Osteocyte (in vitro differentiated cells): ENCODE results near the gene BCKDHA. TPM values are rescaled to one million over a fixed set of nuclear protein-coding genes. Genes with fewer than 3 reads are reported as not detected.
"Not testable (repeated sequence)": the region's sequence is repeated elsewhere in the genome, so short reads cannot be mapped to it uniquely, and the experiment has no call there.

Experiments
- DNase-seq: peaks from one replicate; pipeline ENCODE4 v3.0.0; 2021; ENCODE audit warnings: mixed read lengths; ENCODE audit not compliant: unreplicated experiment; ENCODE audit errors: extremely low spot score
- H3K27ac Mint-ChIP-seq: one replicate; pipeline ENCODE4 v1.8.0; 2021; ENCODE audit warnings: mild to moderate bottlenecking, mixed read lengths; ENCODE audit not compliant: unreplicated experiment
- H3K27me3 Mint-ChIP-seq: one replicate; pipeline ENCODE4 v1.8.0; 2021; ENCODE audit warnings: mixed read lengths; ENCODE audit not compliant: unreplicated experiment
- H3K36me3 Mint-ChIP-seq: one replicate; pipeline ENCODE4 v1.8.0; 2021; ENCODE audit warnings: mixed read lengths; ENCODE audit not compliant: unreplicated experiment
- H3K4me1 Mint-ChIP-seq: one replicate; pipeline ENCODE4 v1.8.0; 2021; ENCODE audit warnings: mixed read lengths; ENCODE audit not compliant: unreplicated experiment
- H3K4me3 Mint-ChIP-seq: one replicate; pipeline ENCODE4 v1.8.0; 2021; ENCODE audit warnings: mild to moderate bottlenecking, moderate library complexity, mixed read lengths; ENCODE audit not compliant: unreplicated experiment
- H3K9me3 Mint-ChIP-seq: one replicate; pipeline ENCODE4 v1.8.0; 2021; ENCODE audit warnings: mixed read lengths; ENCODE audit not compliant: unreplicated experiment
- total RNA-seq: library from RNA; stranded (reverse); gene quantifications from 2 replicates; pipeline ENCODE4 v1.2.1, GENCODE V29; 2021
- TF ChIP-seq, protein P1 (sequence below): fragments of 200-600 bp; sonication (generic); IDR thresholded peaks from 2 replicates; pipeline ENCODE4 v1.5.0; 2021; ENCODE audit warnings: antibody characterized with exemption, mild to moderate bottlenecking, moderate library complexity

BCKDHA gene
- total RNA-seq, 1 donor from 2014 or later: 19.8 TPM

DNA sequence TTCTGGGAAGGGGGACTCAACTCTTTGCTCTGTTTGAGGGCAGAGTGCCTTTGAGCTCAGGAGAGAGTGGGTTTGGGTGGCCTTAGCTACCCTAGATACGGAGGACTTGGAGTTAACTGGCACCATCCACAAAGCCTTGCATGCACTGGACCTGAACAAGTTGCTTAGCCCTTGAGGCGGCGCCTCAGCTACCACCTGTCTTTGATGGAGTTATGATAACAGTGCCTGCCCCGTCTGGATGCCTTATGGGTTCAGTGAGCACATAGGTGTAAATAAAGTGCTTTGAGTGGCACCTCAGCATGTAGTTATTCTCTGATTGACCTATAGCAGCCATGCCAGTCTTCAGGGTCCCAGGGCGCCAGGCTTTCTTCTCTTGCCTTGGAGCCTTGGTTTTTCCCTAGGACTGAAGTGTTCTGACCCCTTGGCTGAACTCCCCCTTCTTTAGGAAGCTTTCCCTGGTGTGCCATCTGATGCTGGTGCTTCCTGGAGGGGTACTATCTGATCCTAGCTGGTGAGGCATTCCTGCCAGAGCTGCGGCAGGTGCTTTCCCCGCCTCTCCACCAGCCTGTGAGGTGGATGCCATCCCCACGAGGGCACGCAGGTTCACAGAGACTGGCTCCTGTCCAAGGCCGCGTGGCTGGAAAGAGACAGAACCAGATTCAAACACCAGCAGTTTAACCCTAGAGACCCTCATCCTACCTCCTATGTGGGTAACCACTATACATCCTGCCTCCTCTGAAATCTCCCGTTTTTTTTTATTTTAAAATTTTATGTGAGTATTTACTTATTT lies 5.8 kb downstream of the BCKDHA start:
- no peak overlapping the region for H3K27ac Mint-ChIP-seq

DNA sequence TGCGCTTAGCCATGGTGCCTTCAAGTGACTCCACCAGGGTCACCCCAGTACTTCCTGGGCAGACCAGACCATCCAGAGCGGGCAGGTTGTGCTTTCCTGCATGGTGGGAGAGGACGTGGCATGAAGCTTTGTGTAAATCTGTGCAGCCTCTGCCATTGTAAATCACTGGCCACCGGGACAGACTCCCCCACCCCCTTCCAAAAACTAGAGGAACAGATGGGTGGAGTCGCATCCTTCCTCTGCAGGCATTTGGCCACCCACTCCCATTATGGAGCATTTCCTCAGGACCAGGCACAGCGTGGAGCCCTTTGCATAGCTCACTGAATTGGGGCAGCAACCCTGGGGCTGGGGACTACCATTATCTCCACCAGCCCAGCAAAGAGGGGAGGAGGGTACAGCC lies 8.2 kb downstream of the BCKDHA start:
- no peaks in the 10 kb centered on the region for H3K27me3 Mint-ChIP-seq
- H3K27ac Mint-ChIP-seq: no peak overlapping the region
- TF ChIP-seq, protein P1, sequence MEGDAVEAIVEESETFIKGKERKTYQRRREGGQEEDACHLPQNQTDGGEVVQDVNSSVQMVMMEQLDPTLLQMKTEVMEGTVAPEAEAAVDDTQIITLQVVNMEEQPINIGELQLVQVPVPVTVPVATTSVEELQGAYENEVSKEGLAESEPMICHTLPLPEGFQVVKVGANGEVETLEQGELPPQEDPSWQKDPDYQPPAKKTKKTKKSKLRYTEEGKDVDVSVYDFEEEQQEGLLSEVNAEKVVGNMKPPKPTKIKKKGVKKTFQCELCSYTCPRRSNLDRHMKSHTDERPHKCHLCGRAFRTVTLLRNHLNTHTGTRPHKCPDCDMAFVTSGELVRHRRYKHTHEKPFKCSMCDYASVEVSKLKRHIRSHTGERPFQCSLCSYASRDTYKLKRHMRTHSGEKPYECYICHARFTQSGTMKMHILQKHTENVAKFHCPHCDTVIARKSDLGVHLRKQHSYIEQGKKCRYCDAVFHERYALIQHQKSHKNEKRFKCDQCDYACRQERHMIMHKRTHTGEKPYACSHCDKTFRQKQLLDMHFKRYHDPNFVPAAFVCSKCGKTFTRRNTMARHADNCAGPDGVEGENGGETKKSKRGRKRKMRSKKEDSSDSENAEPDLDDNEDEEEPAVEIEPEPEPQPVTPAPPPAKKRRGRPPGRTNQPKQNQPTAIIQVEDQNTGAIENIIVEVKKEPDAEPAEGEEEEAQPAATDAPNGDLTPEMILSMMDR: no peak
- H3K9me3 Mint-ChIP-seq: no peaks in the 10 kb centered on the region
- peaks cover 5% of the 10 kb centered on the region for H3K4me1 Mint-ChIP-seq
- peaks cover 3% of the 10 kb centered on the region for H3K36me3 Mint-ChIP-seq
- no peak for DNase-seq
- no peak overlapping the region for H3K4me3 Mint-ChIP-seq

More for the DNA sequence above, 5.8 kb downstream of the BCKDHA start:
- Mint-ChIP-seq H3K27me3 (no peaks in the 10 kb centered on the region), H3K9me3 (no peaks in the 10 kb centered on the region), H3K4me1 (peaks cover 9% of the 10 kb centered on the region), H3K36me3 (peaks cover 3% of the 10 kb centered on the region), H3K4me3 (no peak overlapping the region)
- DNase-seq: no peak
- TF ChIP-seq, protein P1: no peak

DNA sequence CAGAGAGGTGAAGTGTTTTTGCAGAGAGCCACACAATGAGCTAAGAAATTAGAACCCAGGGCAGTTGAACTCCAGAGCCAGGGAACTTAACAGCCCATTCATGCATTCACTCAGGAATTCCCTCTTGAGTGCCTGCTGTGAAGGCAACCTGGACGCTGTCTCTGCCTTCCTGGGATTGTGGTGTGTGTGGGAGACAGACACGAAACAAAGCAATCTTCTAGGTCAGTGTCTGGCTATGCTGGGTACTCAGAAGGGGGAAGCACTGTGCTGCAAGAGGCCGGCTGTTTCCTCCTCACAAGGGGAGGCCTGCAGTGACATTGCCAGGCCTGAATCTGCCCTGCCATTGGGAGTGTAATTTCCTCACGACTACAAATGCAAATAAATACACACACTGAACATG lies 9.7 kb downstream of the BCKDHA start:
- Mint-ChIP-seq H3K4me1 (peaks cover 5% of the 10 kb centered on the region), H3K4me3 (no peak overlapping the region), H3K27me3 (no peaks in the 10 kb centered on the region), H3K27ac (no peak overlapping the region), H3K9me3 (no peaks in the 10 kb centered on the region), H3K36me3 (peaks cover 3% of the 10 kb centered on the region)
- TF ChIP-seq, protein P1: no peak
- DNase-seq: no peak

DNA sequence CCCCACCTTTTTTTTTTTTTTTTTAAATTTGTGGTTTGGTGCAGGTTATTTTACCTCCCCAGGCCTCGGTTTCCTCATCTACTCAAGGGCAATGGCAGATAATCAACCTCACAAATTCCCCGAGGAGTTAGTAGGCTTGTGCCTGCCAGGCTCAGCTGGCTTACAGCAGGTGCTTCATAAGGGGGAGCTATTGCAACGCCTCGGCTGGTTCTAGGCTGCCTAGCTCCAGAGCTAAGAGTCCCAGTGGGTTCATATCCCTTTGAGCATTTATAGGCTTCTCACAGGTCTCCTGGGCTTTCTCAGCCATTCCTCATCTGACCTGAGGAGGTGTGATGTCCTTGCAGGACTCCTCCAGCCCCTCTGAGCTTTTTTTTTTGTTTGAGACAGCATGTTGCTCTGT lies 10.6 kb downstream of the BCKDHA start:
- no peak for DNase-seq
- Mint-ChIP-seq H3K27ac (no peak overlapping the region), H3K36me3 (peaks cover 3% of the 10 kb centered on the region), H3K9me3 (no peaks in the 10 kb centered on the region), H3K4me1 (peaks cover 5% of the 10 kb centered on the region), H3K27me3 (no peaks in the 10 kb centered on the region), H3K4me3 (no peak overlapping the region)
- TF ChIP-seq, protein P1: no peak

DNA sequence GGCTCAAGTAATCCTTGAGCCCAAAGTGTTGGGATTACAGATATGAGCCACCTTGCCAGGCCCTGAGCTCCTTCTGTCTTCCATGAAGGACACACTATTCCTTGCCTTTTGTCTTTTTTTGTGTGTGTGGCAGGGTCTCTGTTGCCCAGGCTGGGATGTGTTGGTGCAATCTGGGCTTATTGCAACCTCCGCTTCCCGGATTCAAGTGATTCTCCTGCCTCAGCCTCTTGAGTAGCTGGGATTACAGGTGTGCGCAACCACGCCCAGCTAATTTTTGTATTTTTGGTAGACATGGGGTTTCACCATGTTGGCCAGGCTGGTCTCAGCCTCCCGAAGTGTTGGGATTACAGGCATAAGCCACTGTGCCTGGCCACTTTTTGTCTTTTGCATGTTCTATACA lies 11.2 kb downstream of the BCKDHA start:
- H3K36me3 Mint-ChIP-seq, H3K9me3 Mint-ChIP-seq, H3K4me3 Mint-ChIP-seq, H3K27ac Mint-ChIP-seq, DNase-seq, H3K27me3 Mint-ChIP-seq, H3K4me1 Mint-ChIP-seq: not testable (repeated sequence)
